GM12875 (cell line): ENCODE data around the gene HIVEP3.

Source experiments
- H3K4me3 ChIP-seq: one replicate; pipeline ENCODE4 v1.5.1; 2011; ENCODE audit warnings: low read depth, low read length, control low read depth
- CTCF ChIP-seq: IDR thresholded peaks from 2 replicates; pipeline ENCODE4 v1.5.1; 2011; ENCODE audit warnings: low read depth, mild to moderate bottlenecking, control low read depth, inconsistent platforms, low read length, moderate library complexity, borderline replicate concordance; ENCODE audit not compliant: insufficient read depth

HIVEP3 gene

DNA sequence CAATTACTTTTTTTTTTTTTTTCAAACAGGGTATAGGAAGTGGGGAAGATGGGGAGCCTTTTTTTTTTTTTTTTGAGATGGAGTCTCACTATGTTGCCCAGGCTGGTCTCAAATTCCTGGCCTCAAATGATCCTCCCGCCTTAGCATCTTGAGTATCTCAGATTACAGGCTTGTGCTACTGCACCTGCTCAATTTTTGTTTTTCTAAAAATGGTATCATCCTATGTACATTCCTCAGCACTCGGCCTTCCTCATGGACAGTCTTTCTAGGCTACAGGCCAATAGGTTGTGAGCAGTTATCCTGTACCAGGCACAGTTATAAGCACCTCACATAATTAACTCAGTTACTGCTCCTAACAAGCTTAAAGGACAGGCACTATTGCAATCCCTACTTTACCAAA is 302.2 kb downstream of the HIVEP3 start:
- TF ChIP-seq CTCF, result no peak
- no peak overlapping the region for H3K4me3 ChIP-seq

DNA sequence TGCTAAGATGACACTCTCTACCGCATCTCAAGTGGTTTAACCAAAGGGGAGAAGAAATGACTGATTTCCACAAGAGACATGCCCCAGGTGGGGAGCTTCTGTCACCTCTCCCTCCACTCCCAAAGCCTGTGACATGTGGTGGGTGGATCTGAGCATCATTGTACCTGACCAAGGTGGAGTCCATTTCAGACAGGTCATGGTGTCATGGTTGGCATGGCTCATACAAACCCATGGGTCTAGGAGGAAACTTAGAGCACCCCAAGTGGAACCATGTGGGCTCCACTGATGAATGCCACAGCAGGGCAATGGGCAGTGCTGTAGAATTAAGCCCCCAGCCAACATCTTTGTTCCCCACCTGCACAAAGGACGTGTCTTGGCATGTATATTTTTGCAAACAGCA is 302.7 kb downstream of the HIVEP3 start:
- H3K4me3 ChIP-seq, result no peak overlapping the region
- no peak for TF ChIP-seq CTCF

- H3K4me3 ChIP-seq, result no peak overlapping the region
- TF ChIP-seq CTCF, result no peak
Observed at GRCh38 chr1:41615316-41615715, 303.4 kb downstream of the HIVEP3 start.

DNA sequence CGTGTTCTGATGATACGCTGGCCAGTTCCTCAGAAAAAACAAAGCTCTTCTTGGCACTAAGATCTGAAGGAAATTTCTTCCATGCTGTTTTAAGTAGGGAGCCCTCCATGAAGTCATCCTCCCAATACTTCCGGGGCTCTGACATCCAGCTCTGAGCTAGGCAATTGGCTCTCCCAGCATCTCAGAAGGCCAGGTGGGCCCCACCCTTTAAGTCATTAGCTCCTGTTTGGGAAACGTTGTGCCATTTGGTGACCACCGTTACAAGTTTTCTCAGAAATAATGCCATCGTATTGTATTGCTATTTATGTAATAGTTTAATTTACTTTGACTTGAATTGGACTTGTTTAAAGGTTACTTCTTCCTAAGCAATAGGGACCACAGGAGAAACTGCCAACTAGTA is 303.9 kb downstream of the HIVEP3 start:
- H3K4me3 ChIP-seq, result no peak overlapping the region
- no peak for TF ChIP-seq CTCF

DNA sequence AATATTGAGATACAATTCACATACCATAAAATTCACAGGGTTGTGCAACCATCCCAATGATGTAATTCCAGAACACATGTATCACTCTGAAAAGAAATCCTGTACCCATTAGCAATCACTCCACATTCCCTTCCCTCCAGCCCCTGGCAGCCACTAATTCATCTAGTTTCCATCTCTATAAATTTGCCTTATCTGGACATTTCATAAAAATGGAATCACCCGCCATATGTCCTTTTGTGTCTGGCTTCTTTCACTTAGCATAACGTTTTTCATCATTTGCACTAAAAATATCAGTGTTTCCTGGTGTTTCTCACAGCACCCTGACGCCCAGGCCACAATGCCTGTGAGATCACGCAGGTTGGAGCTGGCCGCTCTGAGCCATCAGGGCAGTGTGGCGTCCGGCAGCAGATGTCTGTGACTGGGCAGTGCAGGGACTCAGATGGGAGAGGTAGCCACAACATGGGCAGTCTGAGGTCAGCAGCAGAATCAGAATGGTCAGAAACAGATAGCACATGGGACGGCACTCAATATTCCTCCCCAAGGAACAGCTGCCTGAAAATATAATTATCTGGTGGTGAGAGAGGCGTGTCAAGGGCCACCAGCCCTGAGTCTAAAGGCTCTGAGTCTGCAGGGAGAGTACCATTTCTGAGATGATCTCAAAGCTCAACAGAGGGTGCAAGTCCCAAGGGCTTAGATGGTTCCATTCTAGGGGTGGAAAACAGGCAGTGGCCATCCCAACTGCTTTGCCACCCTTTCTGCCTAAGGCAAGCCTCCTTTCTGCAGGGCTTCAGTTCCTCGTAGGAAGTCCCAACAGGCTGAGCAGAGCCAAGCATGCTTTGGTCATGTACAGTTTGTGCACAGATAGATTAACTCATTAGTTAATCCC is 304.8 kb downstream of the HIVEP3 start:
- no peak overlapping the region for H3K4me3 ChIP-seq
- no peak for TF ChIP-seq CTCF

GRCh38 chr1:41612953-41613352 is 305.8 kb downstream of the HIVEP3 start:
- TF ChIP-seq CTCF, result no peak
- no peak overlapping the region for H3K4me3 ChIP-seq

DNA sequence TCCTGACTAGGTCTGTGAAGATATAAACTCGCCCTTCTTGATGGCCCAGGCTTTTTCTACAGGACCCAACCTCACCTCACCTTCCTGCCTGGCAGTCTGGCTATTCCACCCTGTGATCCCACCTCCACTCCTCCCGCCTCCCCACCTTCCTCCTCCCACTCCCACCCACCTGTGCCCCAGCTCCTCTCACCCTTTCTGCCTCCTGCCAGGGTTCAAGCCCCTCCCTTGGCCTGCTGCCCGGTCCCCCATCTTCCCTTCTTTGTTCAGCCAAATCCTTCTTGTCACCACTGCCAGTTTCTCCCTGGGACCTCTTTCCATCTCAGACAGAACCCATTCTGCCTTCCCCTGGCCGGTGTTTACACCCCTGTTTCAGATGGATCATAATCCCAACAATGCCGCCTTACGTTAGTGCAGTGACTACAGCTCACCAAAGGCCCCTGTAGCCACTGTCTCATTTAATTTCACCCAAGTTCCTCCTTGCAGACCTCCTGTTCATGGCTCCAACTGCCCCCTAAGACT is 306.7 kb downstream of the HIVEP3 start:
- H3K4me3 ChIP-seq, result no peak overlapping the region
- TF ChIP-seq CTCF, result no peak
